Measurements from ENCODE around the gene FN1.
"Not testable (repeated sequence)": the region's sequence is repeated elsewhere in the genome, so short reads cannot be mapped to it uniquely, and the experiment has no call there.

Gene FN1

GRCh38 chr2:215361876-215362561, 73.8 kb downstream of the FN1 start:
- H3K4me3 ChIP-seq (ENCODE audit: low read length), result no peak overlapping the region
- no peak for TF ChIP-seq ZNF274 (IDR thresholded peaks at IDR 0.05; ENCODE audit: low read depth, low read length)

GRCh38 chr2:215361211-215361875, 74.5 kb downstream of the FN1 start:
- no peak for TF ChIP-seq ZNF274 (IDR thresholded peaks at IDR 0.05; ENCODE audit: low read depth, low read length)
- H3K4me3 ChIP-seq (ENCODE audit: low read length), result no peak overlapping the region

GRCh38 chr2:215360596-215360995, 75.3 kb downstream of the FN1 start:
- no peak for TF ChIP-seq ZNF274 (IDR thresholded peaks at IDR 0.05; ENCODE audit: low read depth, low read length)
- H3K4me3 ChIP-seq (ENCODE audit: low read length), result no peak overlapping the region

GRCh38 chr2:215360059-215360458, 75.8 kb downstream of the FN1 start:
- H3K4me3 ChIP-seq (ENCODE audit: low read length), result not testable (repeated sequence)

- no peak overlapping the region for H3K4me3 ChIP-seq (ENCODE audit: low read length)
- no peak for TF ChIP-seq ZNF274 (IDR thresholded peaks at IDR 0.05; ENCODE audit: low read depth, low read length)
Observed at GRCh38 chr2:215359576-215359922, 76.3 kb downstream of the FN1 start.

- no peak for TF ChIP-seq ZNF274 (IDR thresholded peaks at IDR 0.05; ENCODE audit: low read depth, low read length)
- no peak overlapping the region for H3K4me3 ChIP-seq (ENCODE audit: low read length)
Observed at GRCh38 chr2:215358891-215359575, 76.8 kb downstream of the FN1 start.

GRCh38 chr2:215358312-215358845, 77.5 kb downstream of the FN1 start:
- H3K4me3 ChIP-seq (ENCODE audit: low read length), result no peak overlapping the region
- TF ChIP-seq ZNF274 (IDR thresholded peaks at IDR 0.05; ENCODE audit: low read depth, low read length), result no peak

- no peak for TF ChIP-seq ZNF274 (IDR thresholded peaks at IDR 0.05; ENCODE audit: low read depth, low read length)
- H3K4me3 ChIP-seq (ENCODE audit: low read length), result no peak overlapping the region
Observed at GRCh38 chr2:215357660-215358059, 78.2 kb downstream of the FN1 start.

- H3K4me3 ChIP-seq (ENCODE audit: low read length), result no peak overlapping the region
- TF ChIP-seq ZNF274 (IDR thresholded peaks at IDR 0.05; ENCODE audit: low read depth, low read length), result no peak
Observed at GRCh38 chr2:215356948-215357461, 78.9 kb downstream of the FN1 start.

- TF ChIP-seq ZNF274 (IDR thresholded peaks at IDR 0.05; ENCODE audit: low read depth, low read length), result no peak
- no peak overlapping the region for H3K4me3 ChIP-seq (ENCODE audit: low read length)
Observed at GRCh38 chr2:215356334-215356947, 79.4 kb downstream of the FN1 start.

- no peak for TF ChIP-seq ZNF274 (IDR thresholded peaks at IDR 0.05; ENCODE audit: low read depth, low read length)
- H3K4me3 ChIP-seq (ENCODE audit: low read length), result no peak overlapping the region
Observed at GRCh38 chr2:215355801-215356200, 80.1 kb downstream of the FN1 start.

GRCh38 chr2:215354771-215355695, 80.8 kb downstream of the FN1 start:
- no peak for TF ChIP-seq ZNF274 (IDR thresholded peaks at IDR 0.05; ENCODE audit: low read depth, low read length)
- no peak overlapping the region for H3K4me3 ChIP-seq (ENCODE audit: low read length)

GRCh38 chr2:215352602-215353001, 83.3 kb downstream of the FN1 start:
- TF ChIP-seq ZNF274 (IDR thresholded peaks at IDR 0.05; ENCODE audit: low read depth, low read length), result no peak
- H3K4me3 ChIP-seq (ENCODE audit: low read length), result no peak overlapping the region

Measured in GM08714 (cell line).